HuH-7 (cell line): ENCODE results near the gene ADAD1.

Source experiments
- DNase-seq: peaks from one replicate; pipeline ENCODE4 v3.0.0; 2011; ENCODE audit warnings: low spot score

ADAD1 gene

GRCh38 chr4:122456231-122457116 is 77.7 kb downstream of the ADAD1 start, which contains the start of gene IL2:
Gene IL2 (minus strand): TSS chr4:122456725. CDS start chr4:122456440, 285 bp downstream.
- DNase-seq: no peak

- no peak for DNase-seq
Observed at GRCh38 chr4:122458625-122459024, 79.8 kb downstream of the ADAD1 start.

GRCh38 chr4:122469457-122469856 is 90.6 kb downstream of the ADAD1 start:
- DNase-seq: no peak

GRCh38 chr4:122475233-122475632 is 96.4 kb downstream of the ADAD1 start:
- no peak for DNase-seq

GRCh38 chr4:122476126-122476525 is 97.3 kb downstream of the ADAD1 start:
- no peak for DNase-seq

- no peak for DNase-seq
Observed at GRCh38 chr4:122476745-122477144, 97.9 kb downstream of the ADAD1 start.
